ENCODE results near the gene ASIC3. TPM values are rescaled to one million over a fixed set of nuclear protein-coding genes. Genes with fewer than 3 reads are reported as not detected.

The ASIC3 gene
- polyA plus RNA-seq, 3 donors = 2.1 to 3.2 (median 2.4) TPM

DNA sequence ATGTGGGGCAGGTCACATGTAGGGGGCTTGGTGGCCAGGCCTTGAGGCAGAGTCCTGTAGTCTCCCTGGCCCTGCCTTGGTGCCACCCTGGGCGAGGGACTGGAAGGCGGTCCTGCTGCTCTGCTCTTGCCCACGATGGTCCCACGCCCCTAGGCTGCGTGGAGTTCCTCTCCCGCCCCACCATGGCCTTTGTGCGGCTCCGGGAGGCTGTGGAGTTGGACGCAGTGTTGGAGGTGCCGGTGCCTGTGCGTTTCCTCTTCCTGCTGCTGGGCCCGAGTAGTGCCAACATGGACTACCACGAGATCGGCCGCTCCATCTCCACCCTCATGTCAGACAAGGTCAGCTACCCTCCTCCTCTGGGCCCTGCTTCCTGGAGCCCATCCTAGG lies 22.2 kb downstream of the ASIC3 start:
- no peak for DNase-seq

GRCh38 chr7:151071032-151071866 lies 22.9 kb downstream of the ASIC3 start:
- DNase-seq = no peak

DNA sequence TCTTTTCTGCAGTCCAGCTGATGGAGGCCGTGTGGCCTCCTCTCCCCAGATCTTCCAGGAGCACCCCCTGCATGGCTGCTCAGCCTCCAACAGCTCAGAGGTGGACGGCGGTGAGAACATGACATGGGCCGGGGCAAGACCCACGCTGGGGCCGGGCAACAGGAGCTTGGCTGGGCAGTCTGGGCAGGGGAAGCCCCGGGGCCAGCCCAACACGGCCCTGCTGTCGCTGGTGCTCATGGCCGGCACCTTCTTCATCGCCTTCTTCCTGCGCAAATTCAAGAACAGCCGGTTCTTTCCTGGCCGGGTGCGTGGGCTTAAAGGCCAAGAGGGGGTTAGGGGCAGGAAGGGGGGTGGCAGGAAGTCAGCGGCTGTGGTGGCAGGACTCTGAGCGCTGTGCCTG lies 25.7 kb downstream of the ASIC3 start:
- DNase-seq = no peak

- no peak for DNase-seq
Measured at GRCh38 chr7:151074817-151075661, 26.7 kb downstream of the ASIC3 start.

GRCh38 chr7:151075662-151075971 lies 27.3 kb downstream of the ASIC3 start:
- no peak for DNase-seq

DNA sequence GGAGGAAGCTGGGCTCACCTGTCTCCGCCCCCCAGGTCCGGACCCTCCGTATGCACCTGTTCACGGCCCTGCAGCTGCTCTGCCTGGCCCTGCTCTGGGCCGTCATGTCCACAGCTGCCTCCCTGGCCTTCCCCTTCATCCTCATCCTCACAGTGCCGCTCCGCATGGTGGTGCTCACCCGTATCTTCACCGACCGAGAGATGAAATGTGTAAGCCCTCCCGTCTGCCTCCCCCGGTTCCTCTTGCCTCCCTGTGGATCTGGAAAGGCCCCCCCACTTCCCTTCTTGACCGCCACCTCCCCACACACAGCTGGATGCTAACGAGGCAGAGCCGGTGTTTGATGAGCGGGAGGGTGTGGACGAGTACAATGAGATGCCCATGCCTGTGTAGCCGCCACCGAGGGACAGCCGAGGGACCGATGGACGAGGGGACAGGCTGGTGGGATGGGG lies 27.7 kb downstream of the ASIC3 start:
- no peak for DNase-seq

- no peak for DNase-seq
Measured at GRCh38 chr7:151076863-151077704, 28.8 kb downstream of the ASIC3 start.

DNA sequence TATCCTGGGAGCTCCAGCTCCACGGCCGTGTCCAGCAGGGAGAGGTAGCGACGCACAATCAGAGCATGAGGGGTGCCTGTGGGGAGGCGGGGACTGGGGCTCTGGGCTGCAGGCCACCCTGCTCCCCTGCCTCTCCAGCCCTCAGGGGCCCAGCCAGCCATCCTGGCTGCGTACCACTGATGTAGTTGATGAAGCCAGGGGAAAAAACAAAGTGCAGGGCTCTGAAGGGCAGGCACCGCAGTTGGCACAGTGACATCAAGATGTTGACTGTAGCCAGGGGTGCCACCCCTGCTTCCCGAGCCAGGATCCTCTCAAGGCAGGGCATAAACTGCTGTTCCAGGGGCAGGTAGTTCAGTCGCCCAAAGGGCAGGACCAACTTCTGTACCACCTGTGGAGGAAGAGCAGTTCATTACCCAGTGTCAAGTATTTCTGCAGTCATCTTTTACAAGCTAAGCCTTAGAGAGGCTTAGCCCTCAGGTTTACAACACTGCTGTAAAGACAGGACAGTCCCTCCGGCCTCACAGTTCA lies 29.4 kb downstream of the ASIC3 start:
- no peak for DNase-seq

DNA sequence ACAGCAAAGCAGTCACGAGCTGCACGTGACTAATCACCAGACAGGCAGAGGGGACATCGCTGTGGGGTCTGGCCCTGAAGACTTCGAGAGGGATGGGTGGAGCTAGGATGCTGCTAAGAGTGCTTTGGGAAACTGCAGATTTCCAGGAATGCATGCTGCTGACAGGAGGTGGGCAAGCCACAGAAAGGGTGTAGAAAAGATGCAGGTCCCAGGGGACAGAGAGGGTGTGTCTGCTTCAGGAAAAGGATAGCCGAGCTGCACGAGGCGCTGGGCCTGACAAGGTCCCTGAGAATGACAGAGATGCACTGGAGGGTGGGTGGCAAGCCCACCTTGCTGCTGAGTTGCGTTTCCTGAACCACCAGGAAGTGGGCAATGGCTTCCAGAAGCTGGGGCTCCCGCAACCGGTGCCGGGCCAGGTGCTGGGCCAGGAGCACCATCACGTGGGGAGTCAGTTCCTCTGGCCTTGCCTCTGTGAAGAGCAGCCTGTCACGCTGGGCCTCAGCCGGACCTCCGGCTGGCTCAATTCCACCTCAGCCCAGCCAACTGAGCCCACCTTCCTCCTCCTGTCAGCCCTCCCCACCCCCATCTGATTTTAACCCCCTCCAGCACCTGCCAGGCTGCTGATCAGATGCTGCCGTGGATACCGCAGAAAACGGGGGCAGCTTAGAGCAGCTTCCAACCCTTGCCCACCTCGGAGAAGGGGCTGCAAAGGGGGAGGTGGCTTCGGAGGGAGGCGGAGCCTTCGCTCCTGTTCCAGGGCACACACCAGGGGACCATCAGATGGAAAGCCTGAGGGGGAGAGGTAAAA lies 30.1 kb downstream of the ASIC3 start:
- DNase-seq = no peak

DNA sequence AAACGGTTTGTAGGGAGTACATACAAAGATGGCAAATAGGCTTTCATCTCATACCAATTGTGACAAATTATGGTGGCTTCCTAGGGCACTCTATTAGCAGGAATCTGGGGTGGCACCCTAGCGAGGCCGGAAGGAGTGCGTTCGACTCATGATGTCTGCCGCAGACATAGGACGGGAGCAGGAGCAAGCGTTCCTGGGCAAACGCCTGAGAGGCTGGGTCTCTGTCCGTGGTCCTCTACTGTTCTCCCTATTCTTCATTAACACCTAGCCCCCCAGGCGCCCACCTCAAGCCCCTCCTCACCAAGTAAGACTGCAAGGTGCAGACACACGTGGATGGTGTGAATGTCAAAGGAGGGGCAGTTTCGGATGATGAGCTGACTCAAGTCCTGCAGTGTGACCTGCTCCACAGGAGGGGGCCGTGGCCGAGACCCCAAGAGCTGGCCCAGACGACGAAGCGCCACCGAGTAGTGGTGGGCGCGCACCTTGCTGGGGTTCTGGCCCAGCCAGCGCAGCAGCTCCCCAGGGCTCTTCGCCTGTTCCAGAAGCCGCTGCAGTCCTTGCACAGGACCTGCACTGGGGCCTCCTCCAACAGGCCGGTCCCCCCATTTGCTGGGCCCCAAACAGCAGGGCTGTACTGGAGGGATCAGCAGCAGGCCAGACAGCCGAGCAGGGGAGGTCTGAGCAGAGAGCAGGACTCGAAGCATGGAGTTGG lies 31.0 kb downstream of the ASIC3 start:
- no peak for DNase-seq

DNA sequence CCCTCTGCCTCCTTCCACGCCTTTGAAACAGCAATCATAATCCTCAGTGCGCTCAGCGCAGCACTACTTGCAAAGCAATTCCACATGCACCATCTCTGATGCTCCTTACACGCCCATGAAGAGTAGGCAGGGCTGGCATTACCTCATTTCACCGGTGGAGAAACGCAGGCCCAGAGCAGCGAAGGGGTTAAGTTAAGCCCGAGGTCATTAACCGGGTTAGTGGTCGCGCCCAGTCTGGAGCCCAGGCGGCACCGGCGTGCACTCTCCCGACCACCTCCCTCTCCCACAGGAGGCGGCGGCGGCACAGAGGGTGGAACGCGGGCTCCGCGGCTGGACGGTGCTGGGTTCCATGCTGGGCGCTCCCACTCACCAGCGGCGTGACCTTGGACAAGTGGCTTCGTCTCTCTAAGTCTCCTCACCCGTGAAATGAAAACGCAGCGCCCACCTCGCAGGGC lies 31.8 kb downstream of the ASIC3 start:
- no peak for DNase-seq

GRCh38 chr7:151080522-151081169 lies 32.3 kb downstream of the ASIC3 start, which contains the start of gene FASTK:
TSS of gene FASTK (minus strand) at chr7:151080809. CDS start at chr7:151080766, 43 bp downstream.
- DNase-seq = peak; percentile 92

GRCh38 chr7:151081170-151082101 lies 33.1 kb downstream of the ASIC3 start:
- DNase-seq = no peak

- no peak for DNase-seq
Measured at GRCh38 chr7:151082141-151083070, 34.1 kb downstream of the ASIC3 start.

GRCh38 chr7:151083071-151083823 lies 34.9 kb downstream of the ASIC3 start, which contains the start of gene TMUB1:
TSS of gene TMUB1 (minus strand) at chr7:151083493. CDS start at chr7:151082563, 930 bp downstream.
- no peak for DNase-seq

DNA sequence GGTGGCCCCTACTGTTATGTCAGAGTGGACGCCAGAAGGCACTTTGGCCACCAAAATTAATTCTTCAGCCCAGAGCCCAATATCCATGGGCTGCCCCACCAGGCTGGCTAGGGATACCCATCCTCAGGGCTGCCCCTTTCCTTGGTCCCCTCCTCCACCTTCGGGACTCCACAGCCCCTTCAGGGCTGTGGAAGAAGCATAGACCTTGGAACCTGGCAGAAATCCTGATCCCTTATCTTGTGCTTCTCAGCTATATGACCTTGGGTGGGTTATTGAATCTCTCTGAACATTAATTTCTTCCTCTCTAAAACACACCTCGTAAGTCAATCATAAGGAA lies 35.5 kb downstream of the ASIC3 start:
- DNase-seq = no peak

DNA sequence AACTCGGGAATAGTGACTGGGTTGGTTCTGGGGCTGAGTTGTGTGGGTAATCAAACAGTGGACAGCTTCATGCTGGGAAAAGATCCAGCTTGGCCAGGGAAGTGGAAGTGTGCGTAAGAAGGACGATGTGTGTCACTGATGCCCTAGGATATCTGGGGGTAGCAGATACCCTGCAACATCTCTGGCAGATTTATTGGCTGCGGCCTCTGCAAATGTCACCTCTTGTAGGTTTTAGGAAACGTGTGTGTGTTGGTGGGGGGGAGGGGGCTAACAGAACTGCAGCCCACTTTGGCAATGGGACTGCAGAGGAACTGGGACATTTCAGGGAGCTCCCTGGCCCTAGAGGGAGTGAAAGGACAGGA lies 37.0 kb downstream of the ASIC3 start:
- no peak for DNase-seq

All from renal pelvis (tissue), 4 donors.